Thyroid gland (tissue), 4 donors: Measurements from ENCODE around the gene RP9.

Source experiments
- CTCF ChIP-seq, 6 experiments: fragments of 200-600 bp in 3 of 6; fragments of 450-650 bp in 3 of 6; sonication (generic) in 3 of 6; IDR thresholded peaks; one replicate each; pipeline ENCODE4 v1.5.1; 2016 to 2019; ENCODE audit warnings: antibody characterized with exemption in 6 of 6, mild to moderate bottlenecking in 2 of 6, inconsistent platforms in 1 of 6, moderate library complexity in 1 of 6
- POLR2A ChIP-seq, 2 donors: fragments of 450-650 bp; IDR thresholded peaks; one replicate each; pipeline ENCODE4 v1.6.1; 2017; ENCODE audit warnings: antibody characterized with exemption in 2 of 2, mild to moderate bottlenecking in 2 of 2, moderate library complexity in 1 of 2

GRCh38 chr7:33072471-33072870, 36.7 kb downstream of the RP9 start:
- TF ChIP-seq CTCF (IDR thresholded peaks at IDR 0.05) (no peak), POLR2A (IDR thresholded peaks at IDR 0.05) (no peak)
